Smooth muscle cell (in vitro differentiated cells): ENCODE data around the gene PRH1. TPM values are rescaled to one million over a fixed set of nuclear protein-coding genes. Genes with fewer than 3 reads are reported as not detected.

ENCODE experiments used
- DNase-seq: peaks from one replicate; lab custom pipeline; 2025; ENCODE audit not compliant: unreplicated experiment; lab: John Stamatoyannopoulos, UW
- H2AFZ ChIP-seq: fragments of 200-600 bp; sonication (generic); 2 replicates; pipeline ENCODE4 v1.6.0; 2016; ENCODE audit warnings: antibody characterized with exemption, low read depth, mild to moderate bottlenecking
- H3F3A ChIP-seq: fragments of 200-600 bp; sonication (generic); 2 replicates; pipeline ENCODE4 v1.6.0; 2017; ENCODE audit warnings: antibody characterized with exemption, low read depth
- H3K27ac ChIP-seq: fragments of 200-600 bp; sonication (generic); 2 replicates; pipeline ENCODE4 v1.5.1; 2016; ENCODE audit warnings: low read depth, mild to moderate bottlenecking
- H3K27me3 ChIP-seq: fragments of 200-600 bp; sonication (generic); 2 replicates; pipeline ENCODE4 v1.6.1; 2016; ENCODE audit warnings: low read depth, mild to moderate bottlenecking
- H3K36me3 ChIP-seq: fragments of 200-600 bp; sonication (generic); 2 replicates; pipeline ENCODE4 v1.5.1; 2016; ENCODE audit warnings: low read depth
- H3K4me1 ChIP-seq: fragments of 200-600 bp; sonication (generic); 2 replicates; pipeline ENCODE4 v1.5.1; 2016; ENCODE audit warnings: low read depth
- H3K4me2 ChIP-seq: fragments of 200-600 bp; sonication (generic); 2 replicates; pipeline ENCODE4 v1.6.0; 2016; ENCODE audit warnings: mild to moderate bottlenecking
- H3K4me3 ChIP-seq: fragments of 200-600 bp; sonication (generic); 2 replicates; pipeline ENCODE4 v1.5.1; 2016; ENCODE audit warnings: mild to moderate bottlenecking
- H3K79me2 ChIP-seq: fragments of 200-600 bp; sonication (generic); 2 replicates; pipeline ENCODE4 v1.6.0; 2016; ENCODE audit warnings: low read depth, mild to moderate bottlenecking
- H3K9ac ChIP-seq: fragments of 200-600 bp; sonication (generic); 2 replicates; pipeline ENCODE4 v1.6.0; 2016; ENCODE audit warnings: low read depth
- H3K9me3 ChIP-seq: fragments of 200-600 bp; sonication (generic); replicated peaks from 2 replicates; pipeline ENCODE4 v1.5.1; 2016; ENCODE audit warnings: low read depth
- H4K20me1 ChIP-seq: fragments of 200-600 bp; sonication (generic); 2 replicates; pipeline ENCODE4 v1.6.0; 2016; ENCODE audit warnings: low read depth
- WGBS: methylation state at CpG from one replicate; pipeline ENCODE4 v1.1.7; 2016; ENCODE audit warnings: low lambda C conversion rate; 5-methylcytosine and 5-hydroxymethylcytosine counted together
- polyA plus RNA-seq: library from polyadenylated mRNA; unstranded; fragments of >200 nt; fragmentation: Nextera tagmentation; extraction: Ambion mirVana; gene quantifications from 2 replicates; pipeline ENCODE4 v1.2.1, GENCODE V29; 2016
- total RNA-seq: library from RNA; depleted of rRNA; stranded (reverse); fragments of >200 nt; gene quantifications from 2 replicates; pipeline ENCODE4 v1.2.3, GENCODE V29; 2014
- TF ChIP-seq, protein P1 (sequence below): fragments of 200-600 bp; sonication (generic); IDR thresholded peaks from 2 replicates; pipeline ENCODE4 v1.5.1; 2017; ENCODE audit warnings: borderline replicate concordance, mild to moderate bottlenecking, antibody characterized with exemption; ENCODE audit not compliant: insufficient read depth, poor library complexity, severe bottlenecking

Gene PRH1
- total and polyA plus RNA-seq, 2 experiments from 2014 or later = 12.0 to 12.9 TPM

DNA sequence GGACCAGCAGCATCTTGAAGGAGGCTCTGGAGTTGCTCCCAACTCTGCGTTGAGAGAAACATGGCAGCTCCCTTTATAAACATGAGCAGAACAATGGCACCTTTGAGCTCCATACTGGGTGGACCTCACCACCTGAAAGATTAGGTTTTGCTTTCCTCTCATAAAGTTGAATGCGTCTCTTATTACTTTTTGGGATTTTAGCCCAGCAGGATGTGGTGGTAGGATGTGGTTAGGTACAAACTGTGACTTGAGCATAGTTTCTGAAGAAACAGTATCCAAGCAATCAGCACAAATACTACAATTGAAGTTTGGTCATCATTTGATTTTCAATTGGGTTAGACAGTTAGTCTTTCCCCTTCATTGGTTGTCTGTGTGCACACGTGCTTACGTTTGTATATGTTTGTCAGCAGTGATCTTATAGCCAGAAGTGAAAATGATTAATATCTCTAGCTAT lies 34.6 kb downstream of the PRH1 start, which contains the start of gene PRR4:
TSS of gene PRR4 (minus strand) at position 51 of the 454 bp plus-strand sequence. CDS start at position 13, 38 bp downstream.
- H3K9me3 ChIP-seq = no peaks in the 10 kb centered on the region
- DNase-seq = no peak
- H3K36me3 ChIP-seq = peaks cover 4% of the 10 kb centered on the region
- no peak within 1 kb of the TSS for H3K4me2 ChIP-seq
- no peaks in the 10 kb centered on the region for H3K27me3 ChIP-seq
- TF ChIP-seq, protein P1, sequence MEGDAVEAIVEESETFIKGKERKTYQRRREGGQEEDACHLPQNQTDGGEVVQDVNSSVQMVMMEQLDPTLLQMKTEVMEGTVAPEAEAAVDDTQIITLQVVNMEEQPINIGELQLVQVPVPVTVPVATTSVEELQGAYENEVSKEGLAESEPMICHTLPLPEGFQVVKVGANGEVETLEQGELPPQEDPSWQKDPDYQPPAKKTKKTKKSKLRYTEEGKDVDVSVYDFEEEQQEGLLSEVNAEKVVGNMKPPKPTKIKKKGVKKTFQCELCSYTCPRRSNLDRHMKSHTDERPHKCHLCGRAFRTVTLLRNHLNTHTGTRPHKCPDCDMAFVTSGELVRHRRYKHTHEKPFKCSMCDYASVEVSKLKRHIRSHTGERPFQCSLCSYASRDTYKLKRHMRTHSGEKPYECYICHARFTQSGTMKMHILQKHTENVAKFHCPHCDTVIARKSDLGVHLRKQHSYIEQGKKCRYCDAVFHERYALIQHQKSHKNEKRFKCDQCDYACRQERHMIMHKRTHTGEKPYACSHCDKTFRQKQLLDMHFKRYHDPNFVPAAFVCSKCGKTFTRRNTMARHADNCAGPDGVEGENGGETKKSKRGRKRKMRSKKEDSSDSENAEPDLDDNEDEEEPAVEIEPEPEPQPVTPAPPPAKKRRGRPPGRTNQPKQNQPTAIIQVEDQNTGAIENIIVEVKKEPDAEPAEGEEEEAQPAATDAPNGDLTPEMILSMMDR = no peak
- no peaks in the 10 kb centered on the region for H3K79me2 ChIP-seq
- H3K4me3 ChIP-seq = no peak within 1 kb of the TSS
- H4K20me1 ChIP-seq = no peaks in the 10 kb centered on the region
- 97% methylated on average over 4 of the region's 4 CpGs for WGBS
- H3K9ac ChIP-seq = no peak within 1 kb of the TSS
- H3K4me1 ChIP-seq = no peaks in the 10 kb centered on the region
- no peak within 1 kb of the TSS for H3K27ac ChIP-seq
- H3F3A ChIP-seq = no peaks in the 10 kb centered on the region
- H2AFZ ChIP-seq = no peak within 1 kb of the TSS

GRCh38 chr12:10847744-10848143 lies 36.3 kb downstream of the PRH1 start:
- DNase-seq = no peak
- no peaks in the 10 kb centered on the region for H3K4me1 ChIP-seq
- H3K9ac ChIP-seq = no peak overlapping the region
- H3K27me3 ChIP-seq = no peaks in the 10 kb centered on the region
- H3K36me3 ChIP-seq = peaks cover 4% of the 10 kb centered on the region
- H4K20me1 ChIP-seq = no peaks in the 10 kb centered on the region
- H3K4me2 ChIP-seq = no peak overlapping the region
- WGBS = 44% methylated on average over 2 of the region's 2 CpGs
- no peaks in the 10 kb centered on the region for H3K9me3 ChIP-seq
- H3F3A ChIP-seq = no peaks in the 10 kb centered on the region
- no peaks in the 10 kb centered on the region for H3K79me2 ChIP-seq
- TF ChIP-seq, protein P1 = no peak
- no peak overlapping the region for H3K27ac ChIP-seq
- H2AFZ ChIP-seq = no peak overlapping the region
- H3K4me3 ChIP-seq = no peak overlapping the region

DNA sequence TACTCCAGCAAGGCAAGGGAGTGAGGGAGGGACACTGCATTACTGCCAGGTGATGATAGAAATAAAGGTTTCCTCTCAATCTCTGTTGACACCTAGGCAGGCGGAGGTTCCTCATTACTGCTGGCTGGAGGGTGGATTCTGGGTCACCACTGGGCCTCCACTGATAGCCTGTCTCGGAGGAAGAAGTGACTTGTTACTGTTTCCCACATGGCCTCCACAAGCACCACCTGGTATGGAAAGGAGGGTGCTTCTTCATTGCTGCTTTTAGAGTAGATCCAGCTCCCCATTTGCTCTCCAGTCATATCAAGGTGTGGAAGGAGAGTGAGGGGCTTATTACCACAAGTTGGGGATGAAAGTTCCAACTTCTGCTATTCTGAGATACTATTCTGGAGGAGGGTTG lies 41.2 kb downstream of the PRH1 start:
- Histone ChIP-seq H3K9ac (no peak overlapping the region), H2AFZ (no peak overlapping the region), H3F3A (no peaks in the 10 kb centered on the region), H3K27me3 (no peaks in the 10 kb centered on the region), H3K9me3 (no peaks in the 10 kb centered on the region), H3K4me1 (no peaks in the 10 kb centered on the region), H3K27ac (no peak overlapping the region), H3K4me3 (no peak overlapping the region), H3K79me2 (no peaks in the 10 kb centered on the region), H3K36me3 (peaks cover 4% of the 10 kb centered on the region), H4K20me1 (no peaks in the 10 kb centered on the region), H3K4me2 (no peak overlapping the region)
- WGBS = 100% methylated on average over 2 of the region's 2 CpGs
- DNase-seq = no peak
- TF ChIP-seq, protein P1 = no peak

DNA sequence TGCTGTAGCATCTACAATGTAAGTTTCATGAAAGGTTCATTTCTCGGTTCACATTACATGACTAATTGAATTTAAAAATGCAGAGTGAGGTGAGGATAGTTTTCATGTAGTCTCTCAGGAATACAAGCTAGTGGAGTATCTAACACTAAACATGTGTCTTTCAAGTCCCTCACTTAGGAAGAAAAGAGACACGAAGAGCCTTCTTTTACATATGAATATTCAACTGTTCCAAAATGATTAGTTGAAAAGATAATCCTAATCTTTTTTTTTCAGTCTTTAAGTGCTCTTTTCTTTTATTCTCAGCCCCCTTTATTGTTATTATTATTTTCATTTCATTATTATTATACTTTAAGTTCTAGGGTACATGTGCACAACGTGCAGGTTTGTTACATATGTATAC lies 45.6 kb downstream of the PRH1 start:
- Histone ChIP-seq H3K27me3 (no peaks in the 10 kb centered on the region), H4K20me1 (no peaks in the 10 kb centered on the region), H3K4me3 (no peak overlapping the region), H3K79me2 (no peaks in the 10 kb centered on the region), H3K36me3 (no peaks in the 10 kb centered on the region), H2AFZ (no peak overlapping the region), H3K4me1 (no peaks in the 10 kb centered on the region), H3K27ac (no peak overlapping the region), H3K9me3 (no peaks in the 10 kb centered on the region), H3F3A (no peaks in the 10 kb centered on the region), H3K9ac (no peak overlapping the region), H3K4me2 (no peak overlapping the region)
- DNase-seq = no peak
- WGBS = 80% methylated on average over 3 of the region's 3 CpGs
- TF ChIP-seq, protein P1 = no peak
